Large intestine (tissue), 3 donors: ENCODE measurements around the gene GALNTL6. TPM values are rescaled to one million over a fixed set of nuclear protein-coding genes. Genes with fewer than 3 reads are reported as not detected.

ENCODE experiments used
- DNase-seq, 2 donors: peaks; one replicate each; pipeline versions ENCODE4 v3.0.0 to v3.0.0-alpha.2; 2013
- H3K27ac ChIP-seq: one replicate; pipeline ENCODE4 v1.5.1; 2013; ENCODE audit warnings: low read length
- H3K27me3 ChIP-seq: 2 replicates; pipeline ENCODE4 v1.6.1; 2013; ENCODE audit warnings: low read length; ENCODE audit not compliant: control insufficient read depth, insufficient read depth
- H3K36me3 ChIP-seq: 2 replicates; pipeline ENCODE4 v1.6.1; 2013; ENCODE audit warnings: low read length; ENCODE audit not compliant: control insufficient read depth, insufficient read depth
- H3K4me1 ChIP-seq: one replicate; pipeline ENCODE4 v1.6.1; 2013; ENCODE audit warnings: low read length; ENCODE audit not compliant: control insufficient read depth, insufficient read depth
- H3K4me3 ChIP-seq: one replicate; pipeline ENCODE4 v1.5.1; 2013; ENCODE audit warnings: low read length
- H3K9me3 ChIP-seq: one replicate; pipeline ENCODE4 v1.6.1; 2013; ENCODE audit warnings: mild to moderate bottlenecking, low read depth, low read length, moderate library complexity; ENCODE audit not compliant: control insufficient read depth
- WGBS: methylation state at CpG from one replicate; pipeline ENCODE4 v1.1.5; 2013; ENCODE audit warnings: low lambda C conversion rate; ENCODE audit not compliant: insufficient coverage; 5-methylcytosine and 5-hydroxymethylcytosine counted together
- polyA plus RNA-seq: library from polyadenylated mRNA; unstranded; fragments of 120-200 nt; gene quantifications from one replicate; pipeline ENCODE4 v1.2.1, GENCODE V29; 2013

Gene GALNTL6
- polyA plus RNA-seq, 1 donor, result 0.84 TPM

DNA sequence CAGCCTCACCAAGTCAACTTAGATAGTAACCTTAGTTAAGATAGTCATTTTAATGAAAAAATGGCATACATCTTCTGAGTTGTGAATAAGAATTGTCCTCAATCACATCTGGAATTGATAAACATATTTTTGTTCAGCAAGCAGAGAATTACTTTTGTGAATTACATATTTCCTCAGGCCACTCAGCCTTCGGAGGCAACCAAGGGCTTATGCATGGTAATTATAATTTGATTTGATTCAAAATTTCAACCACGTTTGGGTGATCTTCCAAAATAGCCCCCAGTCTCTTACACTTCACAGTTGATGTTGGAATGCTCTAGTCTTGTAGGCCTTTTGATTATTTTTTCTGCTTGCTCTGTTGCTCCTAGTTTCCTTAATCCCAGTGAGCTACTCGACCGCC, 63.4 kb downstream of the GALNTL6 start:
- Histone ChIP-seq H3K27me3 (no peaks in the 10 kb centered on the region), H3K4me1 (no peaks in the 10 kb centered on the region), H3K9me3 (no peaks in the 10 kb centered on the region), H3K36me3 (no peaks in the 10 kb centered on the region), H3K4me3 (no peak overlapping the region), H3K27ac (no peak overlapping the region)
- no peak for DNase-seq
- no CpG with 5 or more reads among the region's 4 CpGs for WGBS

GRCh38 chr4:171880136-171880535, 66.9 kb downstream of the GALNTL6 start:
- Histone ChIP-seq H3K27ac (no peak overlapping the region), H3K4me1 (no peaks in the 10 kb centered on the region), H3K27me3 (no peaks in the 10 kb centered on the region), H3K36me3 (no peaks in the 10 kb centered on the region), H3K4me3 (no peak overlapping the region), H3K9me3 (no peaks in the 10 kb centered on the region)
- 71% methylated on average over 2 of the region's 3 CpGs for WGBS
- peak in 1 of 2 donors; percentile 2 for DNase-seq

DNA sequence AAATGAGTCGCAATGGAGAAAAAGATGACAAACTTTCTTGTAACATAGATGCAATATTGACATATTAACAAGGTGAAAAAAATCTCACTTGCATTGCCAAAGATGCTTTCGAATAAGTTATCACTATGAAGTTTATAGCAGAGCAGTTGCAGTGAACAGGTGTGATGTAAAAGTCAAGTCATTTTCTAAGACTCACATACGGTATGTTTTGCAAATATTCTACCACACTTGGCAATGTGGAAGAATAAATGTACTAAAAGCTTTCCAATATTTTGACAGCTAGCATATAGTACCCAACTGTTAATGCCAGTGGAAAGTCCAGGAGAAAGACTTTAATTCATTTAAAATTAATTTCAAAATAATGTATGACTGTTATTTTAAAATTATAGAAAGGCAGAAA, 76.5 kb downstream of the GALNTL6 start:
- Histone ChIP-seq H3K9me3 (no peaks in the 10 kb centered on the region), H3K27ac (no peak overlapping the region), H3K36me3 (no peaks in the 10 kb centered on the region), H3K4me1 (no peaks in the 10 kb centered on the region), H3K4me3 (no peak overlapping the region), H3K27me3 (no peaks in the 10 kb centered on the region)
- DNase-seq, result no peak
- 92% methylated on average over 2 of the region's 3 CpGs for WGBS

- H3K27me3 ChIP-seq, result no peaks in the 10 kb centered on the region
- no peaks in the 10 kb centered on the region for H3K4me1 ChIP-seq
- H3K36me3 ChIP-seq, result no peaks in the 10 kb centered on the region
- H3K4me3 ChIP-seq, result no peak overlapping the region
- no peak for DNase-seq
- no peak overlapping the region for H3K27ac ChIP-seq
- H3K9me3 ChIP-seq, result no peaks in the 10 kb centered on the region
- WGBS, result no CpG with 5 or more reads among the region's 2 CpGs
Measured at GRCh38 chr4:171891038-171891437, 77.8 kb downstream of the GALNTL6 start.

- no peaks in the 10 kb centered on the region for H3K27me3 ChIP-seq
- H3K4me1 ChIP-seq, result no peaks in the 10 kb centered on the region
- H3K4me3 ChIP-seq, result no peak overlapping the region
- H3K9me3 ChIP-seq, result no peaks in the 10 kb centered on the region
- no peaks in the 10 kb centered on the region for H3K36me3 ChIP-seq
- H3K27ac ChIP-seq, result no peak overlapping the region
- WGBS, result no CpG with 5 or more reads among the region's 3 CpGs
- DNase-seq, result no peak
Measured at GRCh38 chr4:171896426-171896825, 83.2 kb downstream of the GALNTL6 start.

- WGBS, result no CpG with 5 or more reads among the region's 2 CpGs
- no peak overlapping the region for H3K4me3 ChIP-seq
- no peaks in the 10 kb centered on the region for H3K36me3 ChIP-seq
Measured at GRCh38 chr4:171919314-171919713, 106.1 kb downstream of the GALNTL6 start.

DNA sequence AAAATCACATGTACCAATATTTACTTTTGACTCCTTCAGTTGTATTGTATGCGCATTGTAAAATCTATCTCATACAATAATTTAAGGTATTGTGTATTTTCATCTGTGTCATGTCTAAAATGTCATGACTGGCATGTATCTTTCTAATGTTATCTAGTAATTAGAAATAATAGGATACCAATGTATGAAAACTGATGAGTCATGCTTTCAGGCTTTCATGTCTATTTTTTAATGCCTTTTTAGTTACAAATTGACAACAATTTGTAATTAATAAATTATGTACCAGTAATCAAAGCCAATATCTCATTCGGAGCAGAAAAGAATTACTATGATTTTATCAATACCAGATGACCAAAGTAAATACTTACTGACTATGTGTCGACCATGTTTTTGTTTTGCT, 107.7 kb downstream of the GALNTL6 start:
- no peak for DNase-seq
- no peaks in the 10 kb centered on the region for H3K9me3 ChIP-seq
- 100% methylated on average over 2 of the region's 3 CpGs for WGBS
- no peaks in the 10 kb centered on the region for H3K27me3 ChIP-seq
- no peaks in the 10 kb centered on the region for H3K36me3 ChIP-seq
- H3K4me3 ChIP-seq, result no peak overlapping the region
- H3K27ac ChIP-seq, result no peak overlapping the region
- H3K4me1 ChIP-seq, result no peaks in the 10 kb centered on the region

More at GRCh38 chr4:171919314-171919713, 106.1 kb downstream of the GALNTL6 start:
- DNase-seq, result no peak
- H3K9me3 ChIP-seq, result no peaks in the 10 kb centered on the region
- H3K27ac ChIP-seq, result no peak overlapping the region
- H3K27me3 ChIP-seq, result no peaks in the 10 kb centered on the region
- no peaks in the 10 kb centered on the region for H3K4me1 ChIP-seq

DNA sequence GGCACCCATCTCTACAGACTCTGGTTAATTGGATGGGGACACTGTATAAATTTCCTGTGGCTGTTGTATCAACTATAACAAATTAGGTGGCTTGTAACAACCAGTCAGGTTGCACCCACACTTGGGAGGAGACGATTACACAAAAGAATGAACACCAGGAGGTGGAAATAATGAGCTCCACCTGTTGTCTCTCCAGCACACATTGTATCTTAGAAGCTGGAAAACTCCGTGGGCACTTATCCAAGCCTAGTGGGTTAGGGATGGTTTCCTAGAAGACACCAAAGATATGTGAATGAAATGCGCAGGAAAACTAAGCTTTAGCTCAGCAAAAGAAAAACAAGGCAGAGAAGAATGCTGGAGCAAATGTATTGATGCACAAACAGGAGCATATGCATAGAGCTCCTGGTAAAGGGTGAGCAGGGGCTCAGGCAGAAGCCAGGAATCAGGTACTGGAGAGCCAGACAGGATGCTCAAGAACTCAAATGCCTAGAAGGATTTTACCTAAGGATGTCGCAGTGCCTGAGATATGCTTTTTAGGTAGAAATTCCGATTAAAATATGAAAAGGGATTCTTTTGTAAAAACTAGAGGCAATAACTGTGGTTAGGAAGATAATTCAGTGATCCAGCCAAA, 111.7 kb downstream of the GALNTL6 start:
- Histone ChIP-seq H3K4me3 (no peak overlapping the region), H3K36me3 (no peaks in the 10 kb centered on the region), H3K9me3 (no peaks in the 10 kb centered on the region), H3K4me1 (no peaks in the 10 kb centered on the region), H3K27ac (no peak overlapping the region), H3K27me3 (no peaks in the 10 kb centered on the region)
- DNase-seq, result no peak
- WGBS, result 82% methylated on average over 3 of the region's 5 CpGs

DNA sequence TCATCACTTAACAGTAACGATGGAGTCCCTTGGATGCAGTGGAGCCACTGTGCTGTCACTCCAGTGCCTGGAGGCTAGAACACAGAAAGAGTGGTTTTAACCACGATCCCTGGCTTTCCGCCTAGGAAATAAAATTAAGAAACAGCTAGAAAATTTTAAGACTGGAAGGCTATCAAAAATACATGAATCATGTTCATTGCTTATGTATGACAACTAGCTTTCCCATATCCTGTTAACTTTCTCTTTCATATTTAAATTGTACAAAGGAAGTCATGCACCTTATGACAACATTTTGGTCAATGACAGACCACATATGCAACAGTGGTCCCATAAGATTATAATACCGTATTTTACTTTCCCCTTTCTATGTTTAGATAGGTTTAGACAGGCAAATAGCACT, 115.1 kb downstream of the GALNTL6 start:
- Histone ChIP-seq H3K27me3 (no peaks in the 10 kb centered on the region), H3K4me3 (no peak overlapping the region), H3K4me1 (no peaks in the 10 kb centered on the region), H3K9me3 (no peaks in the 10 kb centered on the region), H3K36me3 (no peaks in the 10 kb centered on the region), H3K27ac (no peak overlapping the region)
- WGBS, result no CpG with 5 or more reads among the region's 4 CpGs
- DNase-seq, result no peak

GRCh38 chr4:171929477-171929876, 116.3 kb downstream of the GALNTL6 start:
- H3K27ac ChIP-seq, result no peak overlapping the region
- H3K27me3 ChIP-seq, result no peaks in the 10 kb centered on the region
- H3K4me1 ChIP-seq, result no peaks in the 10 kb centered on the region
- no peak for DNase-seq
- H3K9me3 ChIP-seq, result no peaks in the 10 kb centered on the region
- no peaks in the 10 kb centered on the region for H3K36me3 ChIP-seq
- WGBS, result no CpG with 5 or more reads among the region's 11 CpGs
- H3K4me3 ChIP-seq, result no peak overlapping the region

DNA sequence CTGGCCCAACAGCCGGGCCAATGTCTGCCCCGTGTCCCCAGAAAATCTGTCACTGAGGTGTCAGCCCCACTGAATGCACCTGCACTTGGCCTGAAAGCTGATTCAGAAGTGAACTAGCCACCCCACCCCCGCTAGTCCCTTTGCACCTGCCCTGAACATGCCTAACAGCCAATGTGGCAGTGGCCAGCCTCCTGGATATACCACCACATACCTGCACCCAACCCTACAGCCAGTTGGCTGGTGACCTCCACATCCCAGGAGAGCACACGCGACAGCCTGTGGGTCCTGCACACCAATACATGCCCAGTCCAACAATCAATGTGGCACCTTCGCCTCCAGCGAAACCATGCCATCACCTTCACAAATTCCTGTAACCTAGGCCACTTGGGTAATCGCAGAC, 116.7 kb downstream of the GALNTL6 start:
- no CpG with 5 or more reads among the region's 8 CpGs for WGBS
- no peaks in the 10 kb centered on the region for H3K9me3 ChIP-seq
- DNase-seq, result no peak
- no peaks in the 10 kb centered on the region for H3K4me1 ChIP-seq
- no peak overlapping the region for H3K27ac ChIP-seq
- no peak overlapping the region for H3K4me3 ChIP-seq
- H3K36me3 ChIP-seq, result no peaks in the 10 kb centered on the region
- H3K27me3 ChIP-seq, result no peaks in the 10 kb centered on the region
